Activated CD4-positive, alpha-beta T cell treated with anti-CD3 and anti-CD28 coated beads, Interleukin-2, Interleukin-4, amounts not matched to agents 100 ng/mL and 50 ng/mL, durations not matched to agents 16 hours and 8 hours (primary cell): ENCODE results near the gene BUD13.

ENCODE experiments used
- DNase-seq: peaks from one replicate; pipeline ENCODE4 v3.0.0-alpha.2; 2020; ENCODE audit warnings: low spot score

Gene BUD13

DNA sequence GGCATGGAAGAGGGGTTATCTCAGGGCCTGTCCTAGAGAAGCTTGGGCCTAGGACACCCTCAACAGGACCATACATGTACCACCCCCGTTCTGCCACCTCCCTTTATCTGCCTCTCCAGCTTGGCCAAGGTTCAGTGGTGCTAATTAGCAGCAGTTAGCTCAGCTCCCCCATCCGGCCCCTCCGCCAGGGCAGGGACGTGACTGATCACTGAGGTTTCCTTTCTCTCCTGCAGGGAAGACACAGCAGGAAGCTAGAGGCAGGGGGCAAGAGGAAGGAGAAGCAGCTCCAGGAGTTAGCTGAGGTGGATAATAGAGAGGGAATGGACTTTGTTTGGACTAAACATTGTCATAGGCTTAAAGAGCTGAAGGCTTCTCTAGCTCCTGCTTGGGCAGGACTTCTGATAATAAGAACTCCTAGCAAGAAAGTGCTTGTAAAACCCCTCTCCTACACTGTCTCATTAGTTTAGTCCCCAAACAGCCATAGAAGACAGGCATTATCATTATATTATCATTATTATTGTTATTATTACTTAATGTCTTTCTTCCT, 53.8 kb downstream of the BUD13 start:
- no peak for DNase-seq

DNA sequence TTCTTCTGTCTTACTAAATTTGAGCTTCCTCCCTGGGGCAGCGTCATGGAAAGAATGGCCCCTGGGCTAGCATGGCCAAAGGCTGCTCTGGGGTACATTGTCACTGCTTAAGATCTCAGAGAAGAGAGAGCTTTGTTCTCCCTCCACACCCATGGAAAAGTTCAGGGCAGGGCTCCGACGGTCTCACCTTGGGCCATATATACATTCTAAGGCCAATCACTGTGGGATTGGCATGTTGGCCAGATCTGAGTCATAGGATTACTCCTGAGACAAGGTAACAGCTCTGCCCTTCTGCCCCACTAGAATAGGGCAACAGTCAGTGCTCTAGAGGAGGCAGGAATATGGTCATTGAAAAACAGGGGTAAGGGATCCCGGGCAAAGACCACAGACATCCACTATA, 56.2 kb downstream of the BUD13 start:
- DNase-seq, result no peak

DNA sequence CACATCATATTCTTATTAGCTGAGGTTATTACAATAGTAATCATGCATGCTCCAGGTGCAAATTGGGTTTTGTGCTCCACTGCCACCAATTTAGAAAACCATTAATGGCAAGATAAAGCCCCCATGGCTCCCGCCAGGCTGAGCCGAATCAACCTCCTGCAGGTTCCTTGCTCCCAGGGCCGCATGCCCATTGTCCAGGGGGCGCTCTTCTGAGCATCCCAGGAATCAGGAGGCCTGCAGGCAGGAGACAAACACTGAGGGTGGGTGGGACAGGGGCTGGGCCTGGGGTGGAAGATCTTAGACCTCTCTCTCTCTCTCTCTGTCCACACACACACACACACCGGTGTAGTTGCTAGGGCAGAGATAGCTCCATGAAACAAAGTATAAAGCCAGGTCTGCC, 57.4 kb downstream of the BUD13 start:
- no peak for DNase-seq

DNA sequence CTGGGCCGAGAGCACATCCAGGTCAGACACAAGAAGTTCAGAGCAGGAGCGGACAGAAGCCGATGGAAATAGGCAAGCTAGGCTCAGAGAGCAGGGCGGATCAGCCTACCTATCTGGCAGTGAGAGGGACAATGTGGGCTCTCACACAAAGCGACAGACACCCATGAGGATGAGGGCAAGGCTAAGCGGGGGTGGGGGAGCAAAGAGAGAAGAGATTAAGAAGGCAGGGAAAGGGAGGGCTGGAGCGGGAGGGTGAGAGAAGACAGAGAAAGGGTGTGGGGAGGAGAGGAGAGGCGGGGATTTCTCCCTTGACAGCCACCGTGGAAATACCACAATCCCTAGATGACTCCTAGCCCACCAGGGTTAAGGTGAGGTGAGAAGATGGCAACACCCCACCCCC, 57.9 kb downstream of the BUD13 start:
- DNase-seq, result no peak

DNA sequence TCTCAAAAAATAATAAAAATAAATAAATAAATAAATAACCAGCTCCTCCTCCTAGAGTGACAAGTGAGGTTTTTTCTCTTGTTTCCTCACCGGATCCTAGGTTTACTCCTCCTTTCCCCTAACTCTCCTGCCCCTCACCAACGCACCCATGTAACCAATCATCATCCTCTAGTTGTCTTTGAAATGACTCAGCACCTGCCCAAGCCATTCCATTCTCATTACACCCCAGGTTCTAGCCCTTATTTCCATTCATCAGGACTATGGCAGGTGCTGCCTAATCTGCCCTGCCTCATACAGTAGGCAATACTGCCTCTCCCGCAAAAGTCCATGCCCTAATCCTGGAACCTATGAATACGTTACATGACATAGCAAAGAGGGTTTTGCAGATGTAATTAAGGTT, 60.4 kb downstream of the BUD13 start:
- no peak for DNase-seq

DNA sequence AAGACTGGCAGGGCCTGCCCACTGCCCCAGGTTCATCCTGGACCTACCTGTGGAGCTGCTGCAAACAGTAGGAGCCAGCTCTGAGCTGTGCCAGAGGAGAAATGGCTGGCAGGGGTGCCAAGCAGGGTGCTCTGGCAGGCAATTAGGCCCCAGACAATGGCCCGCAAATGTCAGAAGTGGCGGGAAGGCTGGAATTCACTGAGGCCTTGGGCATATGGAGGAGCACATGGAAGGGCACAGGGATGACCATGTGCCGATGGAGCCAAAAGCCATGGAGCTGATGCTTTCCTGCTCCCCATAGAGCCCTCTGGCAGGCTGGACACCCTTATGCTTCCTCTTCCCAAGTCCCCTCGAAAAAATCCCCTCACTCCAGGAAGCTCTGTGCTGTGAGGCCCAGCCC, 62.0 kb downstream of the BUD13 start:
- DNase-seq, result no peak

DNA sequence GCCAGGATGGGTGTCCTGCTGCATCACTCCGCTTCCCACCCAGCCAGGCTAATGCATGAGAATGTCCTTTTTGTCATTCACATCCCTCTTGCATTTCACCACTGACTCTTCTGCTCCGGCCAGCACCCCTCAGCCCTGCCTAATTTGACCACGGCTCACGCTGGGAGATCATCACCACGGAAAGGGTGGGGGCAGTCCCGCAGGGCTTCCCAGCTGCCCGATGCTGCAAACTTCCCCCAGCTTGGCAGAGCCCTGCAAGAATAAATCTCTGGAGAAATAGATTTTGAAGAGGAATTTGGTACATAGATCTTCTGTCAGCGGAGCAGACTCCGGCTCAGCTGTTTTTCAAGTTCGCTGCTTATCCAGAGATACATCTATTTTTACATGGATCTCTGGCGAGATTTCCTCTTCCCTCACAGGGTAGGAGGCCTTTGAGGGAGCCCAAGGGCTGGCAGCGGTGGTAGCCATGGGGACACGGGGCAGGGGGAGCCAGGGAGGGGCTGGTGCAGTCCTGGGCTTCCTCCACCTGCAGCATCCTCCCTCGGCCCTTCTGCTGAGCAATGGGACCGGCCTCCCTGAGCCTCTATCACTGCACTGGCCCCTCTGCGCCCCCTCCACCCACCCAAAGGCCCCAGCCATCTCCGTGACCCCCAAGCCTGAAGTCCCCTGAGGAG, 62.6 kb downstream of the BUD13 start:
- no peak for DNase-seq

DNA sequence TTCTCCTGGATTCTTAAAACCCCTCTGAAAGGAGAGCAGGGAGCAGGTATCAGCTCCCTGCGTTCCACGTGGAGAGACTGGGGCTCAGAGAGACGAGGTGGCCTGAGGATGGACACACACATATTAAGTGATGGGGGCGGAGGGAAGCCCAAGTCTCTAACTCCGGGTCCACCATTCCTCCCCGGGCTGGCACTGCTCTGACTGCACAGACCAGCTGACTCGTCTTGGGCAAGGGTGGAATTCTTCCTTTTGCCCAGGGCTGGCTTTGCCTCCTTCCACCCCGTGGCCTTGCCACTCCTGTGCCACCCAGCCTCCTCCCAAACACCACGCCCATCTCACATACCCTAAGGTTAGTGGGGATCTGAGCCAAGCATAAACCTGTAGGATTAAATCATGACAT, 65.0 kb downstream of the BUD13 start:
- DNase-seq, result no peak

DNA sequence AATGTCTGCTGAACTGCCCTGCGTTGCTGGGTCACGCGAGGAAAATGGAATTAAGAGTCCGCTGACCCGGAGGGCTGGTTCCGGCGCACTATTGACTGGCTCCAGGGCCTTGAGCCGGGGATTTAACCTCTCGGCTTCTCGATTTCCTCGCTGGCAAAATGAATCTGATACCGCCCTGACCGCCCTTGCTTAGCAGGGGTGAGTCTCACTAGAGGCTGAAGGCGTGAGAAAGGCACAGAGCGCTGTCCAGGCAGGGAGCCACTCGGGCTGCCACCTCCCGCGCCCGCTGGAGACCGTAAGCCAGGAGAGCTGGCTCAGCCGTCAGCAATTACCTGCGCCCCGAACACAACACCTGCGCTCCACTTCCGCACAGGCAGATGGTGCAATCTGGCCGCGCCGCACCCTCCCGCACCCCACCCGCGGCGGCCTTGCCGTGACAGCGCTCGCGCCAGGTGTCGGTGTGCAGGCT, 65.6 kb downstream of the BUD13 start:
- DNase-seq, result no peak

DNA sequence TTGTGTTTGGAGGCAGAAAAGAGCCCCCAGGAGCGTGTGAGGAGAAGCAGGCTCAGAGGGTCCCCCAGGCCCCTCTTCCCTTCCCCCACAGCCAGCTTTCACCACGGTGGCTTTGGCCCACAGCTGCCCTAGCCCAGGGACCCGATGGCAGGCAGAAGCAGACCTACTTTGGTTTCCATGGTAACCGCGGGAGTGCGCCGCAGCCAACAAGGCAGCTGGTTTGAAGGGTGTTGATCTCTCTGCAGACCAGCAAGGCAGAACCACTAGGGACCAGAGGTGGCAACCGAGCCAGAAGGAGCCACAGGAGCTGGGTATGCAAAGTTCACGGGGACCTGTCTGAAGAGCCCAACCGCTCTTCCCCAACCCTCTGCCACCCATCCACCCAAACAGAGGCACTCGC, 69.4 kb downstream of the BUD13 start:
- no peak for DNase-seq

DNA sequence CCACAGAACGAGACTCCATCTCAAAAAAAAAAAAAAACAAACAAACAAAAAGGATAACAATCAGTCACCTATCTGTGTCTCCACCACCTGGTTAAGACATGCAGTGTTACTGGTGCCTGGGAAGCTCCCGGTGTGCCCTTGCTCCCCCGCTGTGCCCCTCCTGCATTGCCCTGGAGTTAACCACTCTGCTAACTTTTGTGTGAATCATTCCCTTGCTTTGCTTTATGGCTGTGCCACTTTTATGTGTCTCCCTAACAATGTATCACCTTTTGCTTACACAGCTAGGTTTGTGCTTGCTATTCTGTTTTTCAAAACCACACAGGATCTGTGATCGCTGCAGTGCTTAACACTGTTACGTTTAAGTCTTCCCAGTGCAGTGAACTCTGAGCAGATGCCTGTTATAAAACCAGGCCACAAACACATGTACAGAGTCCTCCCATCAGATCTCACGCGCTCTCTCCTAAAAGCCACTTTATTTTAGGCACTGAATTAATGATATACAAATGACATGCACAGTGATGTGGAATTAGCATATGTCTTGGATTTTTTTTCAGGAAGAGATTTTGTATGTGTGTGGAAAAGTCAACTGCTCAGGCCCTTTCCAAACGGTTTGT, 69.9 kb downstream of the BUD13 start:
- DNase-seq, result no peak

DNA sequence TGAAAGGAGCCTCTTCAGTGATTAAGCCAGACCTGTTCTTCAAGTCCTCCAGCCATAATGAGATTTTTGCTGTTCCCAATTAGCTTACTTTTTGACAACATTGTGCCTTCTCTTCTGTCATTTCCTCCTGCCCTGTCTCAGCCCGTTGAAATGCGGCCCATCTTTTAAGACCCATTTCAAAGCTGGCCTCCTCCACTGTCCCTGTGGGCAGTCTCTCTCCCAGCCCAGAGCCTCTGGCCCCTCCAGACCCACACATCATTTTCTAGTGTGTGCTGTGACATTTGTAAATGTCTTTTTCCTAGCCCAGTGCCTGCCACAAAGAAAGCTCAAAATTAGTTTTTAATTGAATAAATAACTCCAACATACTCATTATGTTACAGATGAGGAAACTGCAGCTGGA, 70.9 kb downstream of the BUD13 start:
- no peak for DNase-seq

DNA sequence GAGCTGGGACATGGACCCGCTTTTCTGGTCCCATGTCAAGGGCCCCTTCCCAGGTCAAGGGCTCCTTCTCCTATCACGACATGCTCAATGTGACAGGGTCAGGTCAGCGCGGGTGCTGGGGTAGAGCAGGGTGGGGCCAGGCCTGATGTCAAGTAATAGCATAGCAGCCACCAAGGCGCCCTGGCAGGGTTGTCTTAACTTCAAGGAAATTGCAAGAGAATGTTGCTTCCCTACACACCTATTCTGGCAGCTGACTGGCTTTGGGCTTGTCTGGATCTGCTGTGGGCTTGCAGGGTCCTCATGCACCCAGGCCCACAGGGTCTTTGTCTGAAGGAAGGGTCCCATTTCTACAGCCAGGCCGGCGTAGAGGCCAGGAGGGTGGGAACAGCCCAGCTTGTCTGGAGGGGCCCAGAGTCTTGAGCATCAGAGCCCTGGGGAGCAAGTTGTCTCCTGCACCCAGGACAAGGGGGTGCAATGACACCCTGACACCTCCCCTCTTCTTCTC, 71.4 kb downstream of the BUD13 start:
- no peak for DNase-seq

DNA sequence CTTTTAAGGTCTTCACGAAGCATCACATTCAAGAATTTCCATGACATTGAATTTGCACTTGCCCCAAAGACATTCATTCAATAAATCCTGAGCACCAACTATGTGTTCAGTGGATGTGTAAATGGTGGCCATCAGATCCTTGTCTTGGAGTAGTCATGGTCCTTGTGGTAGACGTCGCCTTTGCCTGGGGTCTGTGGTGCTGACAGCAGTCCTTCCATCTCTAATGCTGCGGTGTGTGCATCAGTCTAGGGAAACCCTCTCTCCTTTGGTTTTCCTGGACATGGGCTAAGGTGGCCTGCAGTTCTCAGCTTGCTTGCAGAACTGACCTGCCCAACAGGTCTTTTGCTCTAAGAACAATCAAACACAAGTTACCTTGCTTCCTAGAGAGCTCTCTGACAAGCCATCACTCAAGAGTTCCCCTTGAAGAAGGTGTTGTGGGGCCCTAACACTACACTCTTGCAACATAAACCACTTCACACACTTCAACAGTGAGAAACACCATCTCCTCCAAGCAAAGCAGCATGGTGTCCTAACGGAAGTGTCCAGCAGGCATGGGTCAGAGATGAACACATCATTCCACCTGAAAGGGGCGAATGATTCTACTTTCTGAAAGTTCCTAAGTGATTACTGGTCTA, 72.1 kb downstream of the BUD13 start:
- DNase-seq, result no peak
